ENCODE results near the gene GNG7.
"Not testable (repeated sequence)": the region's sequence is repeated elsewhere in the genome, so short reads cannot be mapped to it uniquely, and the experiment has no call there.

The GNG7 gene

DNA sequence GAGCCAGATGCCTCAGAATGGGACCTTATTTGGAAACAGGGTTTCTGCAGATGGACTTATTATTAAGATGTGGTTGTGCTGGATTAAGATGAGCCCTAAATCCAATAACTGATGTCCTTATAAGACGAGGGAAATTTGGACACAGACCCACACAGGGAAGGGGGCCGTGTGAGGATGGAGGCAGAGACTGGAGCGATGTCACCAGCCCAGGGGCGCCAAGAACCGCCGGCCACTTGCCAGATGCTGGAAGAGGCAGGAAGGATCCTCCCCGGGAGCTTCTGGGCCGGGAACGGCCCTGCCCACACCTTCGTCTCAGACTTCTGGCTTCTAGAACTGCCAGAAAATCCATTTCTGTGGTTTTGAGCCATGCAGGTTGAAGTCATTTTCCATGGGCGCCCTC lies 26.6 kb downstream of the GNG7 start:
- no peak for DNase-seq (ENCODE audit: low read depth in 2 of 2)

DNA sequence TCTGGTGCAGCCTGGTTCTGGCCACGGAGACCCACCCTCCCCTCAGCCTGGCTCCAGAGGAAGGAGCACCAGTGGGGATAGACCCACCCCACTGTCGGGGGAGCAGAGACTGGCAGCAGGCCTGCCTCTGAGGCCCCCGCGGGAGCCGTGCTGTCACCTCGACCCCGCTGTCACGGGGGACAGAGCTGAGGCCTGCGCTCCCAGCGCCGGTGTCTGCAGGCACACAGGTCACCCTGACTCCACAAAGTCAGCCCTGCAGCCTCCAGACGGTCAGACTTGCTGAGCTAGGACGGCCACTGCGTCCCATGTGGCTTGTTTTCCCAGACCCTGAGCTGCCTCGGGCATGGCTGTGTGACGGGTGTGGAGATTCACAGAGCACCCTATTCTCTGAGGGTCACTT lies 32.3 kb downstream of the GNG7 start:
- DNase-seq (ENCODE audit: low read depth in 2 of 2), result no peak

DNA sequence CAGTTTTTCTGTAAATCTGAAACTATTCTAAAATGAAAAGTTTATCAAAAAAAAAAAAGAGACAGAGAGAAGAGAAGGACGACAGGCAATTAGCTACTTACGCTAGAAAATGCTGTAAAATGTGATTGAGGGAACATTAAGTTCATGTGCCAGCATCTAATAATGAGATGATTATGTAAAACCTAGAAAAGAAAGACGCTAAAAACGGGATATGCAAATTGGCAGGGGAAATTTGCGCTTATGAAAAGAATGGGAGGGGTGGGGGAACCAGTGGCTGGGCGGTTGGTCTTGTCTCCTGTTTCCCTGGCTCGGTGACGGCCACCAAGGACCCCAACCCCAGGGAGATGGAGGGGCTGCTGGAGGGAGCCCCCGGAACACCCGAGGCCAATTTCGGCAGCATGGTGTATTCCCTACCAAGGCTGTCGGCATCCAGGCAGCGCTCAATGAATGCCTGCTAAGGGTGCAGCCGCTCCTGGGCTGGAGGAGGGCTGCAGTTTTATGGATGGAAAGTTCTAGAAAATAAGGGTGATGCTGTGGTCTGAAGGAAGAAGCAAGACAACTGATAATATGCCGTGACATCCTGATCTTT lies 34.2 kb downstream of the GNG7 start:
- DNase-seq (ENCODE audit: low read depth in 2 of 2), result no peak

DNA sequence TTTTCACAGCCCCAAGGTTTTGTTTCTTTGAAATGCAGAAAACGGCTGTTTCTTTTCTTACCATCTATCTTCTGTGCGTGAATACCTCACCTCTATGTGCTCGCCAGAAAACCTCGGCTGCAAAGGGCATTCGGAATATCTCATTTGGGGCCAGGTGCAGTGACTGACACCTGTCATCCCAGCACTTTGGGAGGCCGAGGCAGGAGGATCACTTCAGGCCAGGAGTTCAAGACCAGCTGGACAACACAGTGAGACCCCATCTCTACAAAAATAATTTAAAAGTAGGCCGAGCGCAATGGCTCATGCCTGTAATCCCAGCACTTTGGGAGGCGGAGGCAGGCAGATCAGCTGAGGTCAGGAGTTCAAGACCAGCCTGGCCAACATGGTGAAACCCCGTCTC lies 35.1 kb downstream of the GNG7 start:
- not testable (repeated sequence) for DNase-seq (ENCODE audit: low read depth in 2 of 2)

DNA sequence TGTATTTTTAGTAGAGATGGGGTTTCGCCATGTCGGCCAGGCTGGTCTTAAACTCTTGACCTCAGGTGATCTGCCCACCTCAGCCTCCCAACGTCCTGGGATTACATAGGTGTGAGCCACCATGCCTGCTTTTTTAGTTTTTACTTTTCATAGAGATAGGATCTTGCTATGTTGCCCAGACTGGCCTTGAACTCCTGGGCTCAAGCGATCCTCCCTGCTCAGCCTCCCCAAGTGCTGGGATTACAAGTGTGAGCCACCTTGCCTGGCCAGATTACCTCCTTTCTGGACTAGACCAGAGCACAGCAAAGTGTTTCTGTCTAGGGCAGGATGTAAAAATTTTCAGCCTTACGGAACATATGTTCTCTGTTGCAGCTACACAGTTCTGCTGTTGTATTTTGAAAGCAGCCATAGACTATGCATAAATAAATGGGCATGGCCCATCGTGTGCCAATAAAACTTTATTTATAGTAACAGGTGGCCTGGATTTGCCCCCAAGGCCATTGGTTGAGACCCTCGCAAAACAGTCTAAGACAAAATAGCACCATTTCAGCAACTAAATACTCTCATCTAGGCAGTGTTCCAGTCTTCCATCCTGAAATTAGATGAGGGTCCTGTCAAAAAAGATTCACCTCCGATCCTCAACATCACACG lies 36.0 kb downstream of the GNG7 start:
- no peak for DNase-seq (ENCODE audit: low read depth in 2 of 2)

DNA sequence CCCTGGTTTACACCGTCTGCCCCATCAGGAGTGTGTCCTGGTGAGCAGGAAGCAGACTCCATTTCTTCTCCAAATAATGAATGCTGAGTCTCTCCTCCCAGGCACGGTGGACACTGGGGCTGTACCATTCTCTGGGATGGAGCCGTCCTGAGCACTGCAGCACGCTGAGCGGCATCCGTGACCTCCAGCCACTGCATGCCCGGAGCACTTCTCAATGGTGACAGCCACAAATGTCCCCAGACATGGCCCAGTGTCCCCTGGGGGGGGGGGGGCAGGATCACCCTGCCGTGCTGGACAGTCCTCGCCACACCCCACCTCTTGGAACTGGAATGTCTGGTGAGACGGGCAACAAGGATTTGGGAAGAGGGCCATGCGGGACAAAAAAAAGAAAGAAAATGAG lies 37.4 kb downstream of the GNG7 start:
- DNase-seq (ENCODE audit: low read depth in 2 of 2), result no peak

DNA sequence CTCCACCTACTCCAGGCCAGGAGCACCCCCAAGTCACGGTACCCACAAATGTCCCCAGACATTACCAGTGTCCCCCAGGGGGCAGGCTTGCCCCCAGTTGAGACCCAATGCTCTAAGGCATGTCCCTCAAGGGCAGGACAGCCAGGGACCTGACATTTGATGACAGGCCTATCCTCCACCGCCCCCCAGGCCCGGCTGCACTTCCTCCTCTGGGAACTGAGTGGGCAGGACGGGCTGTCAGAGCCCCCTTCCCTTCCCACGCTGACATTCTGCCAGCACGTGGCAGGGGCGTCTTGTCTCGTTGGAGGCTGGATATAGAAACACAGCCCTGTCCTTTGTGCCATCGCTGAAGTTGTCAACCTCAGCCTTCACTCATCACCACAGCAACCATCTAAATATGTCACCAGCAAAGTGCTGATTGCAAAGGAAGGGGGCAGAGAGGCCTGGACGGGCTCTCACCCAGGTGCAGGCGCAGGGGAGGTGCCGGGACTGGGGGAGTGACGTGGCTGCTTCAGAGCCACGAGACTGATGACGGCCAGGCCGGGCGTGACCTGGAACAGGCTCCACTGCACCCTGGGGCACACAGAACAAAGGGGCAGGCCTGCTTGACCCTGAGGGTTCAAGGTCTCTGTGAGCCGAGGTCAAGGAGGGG lies 38.4 kb downstream of the GNG7 start:
- no peak for DNase-seq (ENCODE audit: low read depth in 2 of 2)

DNA sequence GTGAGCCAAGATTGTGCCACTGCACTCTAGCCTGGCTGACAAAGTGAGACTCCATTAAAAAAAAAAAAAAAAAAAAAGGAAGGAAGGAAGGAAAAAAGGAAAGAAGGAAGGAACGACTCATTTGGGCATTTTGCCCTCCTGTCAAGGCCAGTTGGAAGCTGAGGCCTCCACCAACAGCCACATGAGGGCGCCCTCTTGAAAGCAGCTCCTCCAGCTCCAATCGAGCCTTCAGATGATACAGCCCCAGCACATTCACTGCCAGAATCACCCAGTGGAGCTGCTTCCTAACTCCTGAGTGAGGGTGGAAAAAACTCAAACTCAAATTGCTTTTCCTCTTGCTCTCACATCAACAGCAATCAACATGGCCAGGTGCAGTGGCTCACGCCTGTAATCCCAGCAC lies 40.9 kb downstream of the GNG7 start:
- DNase-seq (ENCODE audit: low read depth in 2 of 2), result peak; percentile 9 to 13

DNA sequence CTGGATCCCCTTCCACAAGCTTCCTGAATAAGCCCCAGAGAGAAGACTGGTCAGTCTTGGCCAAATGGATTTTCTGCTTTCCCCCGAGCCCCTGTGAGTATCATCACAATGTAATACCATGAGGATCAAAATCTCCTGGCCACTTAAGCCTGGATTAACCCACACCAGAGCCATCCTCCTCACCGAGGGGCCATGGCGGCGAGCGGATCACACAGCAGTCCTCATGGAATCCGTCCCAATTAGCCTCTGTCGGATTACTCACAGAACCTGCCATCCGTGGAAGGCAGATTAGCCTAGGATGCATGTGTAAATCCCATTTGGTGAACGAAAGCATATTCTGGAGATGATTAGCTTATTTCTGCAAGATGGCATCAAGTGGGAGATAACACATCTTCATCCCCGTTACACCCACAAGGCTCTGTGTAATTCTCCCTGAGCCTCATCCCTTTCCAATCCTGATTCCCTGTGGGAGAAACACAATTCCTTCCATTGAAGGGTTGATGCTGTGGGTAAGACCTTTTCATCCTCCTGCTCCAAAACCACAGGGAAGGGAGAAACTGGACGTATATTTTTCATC lies 42.5 kb downstream of the GNG7 start:
- no peak for DNase-seq (ENCODE audit: low read depth in 2 of 2)

DNA sequence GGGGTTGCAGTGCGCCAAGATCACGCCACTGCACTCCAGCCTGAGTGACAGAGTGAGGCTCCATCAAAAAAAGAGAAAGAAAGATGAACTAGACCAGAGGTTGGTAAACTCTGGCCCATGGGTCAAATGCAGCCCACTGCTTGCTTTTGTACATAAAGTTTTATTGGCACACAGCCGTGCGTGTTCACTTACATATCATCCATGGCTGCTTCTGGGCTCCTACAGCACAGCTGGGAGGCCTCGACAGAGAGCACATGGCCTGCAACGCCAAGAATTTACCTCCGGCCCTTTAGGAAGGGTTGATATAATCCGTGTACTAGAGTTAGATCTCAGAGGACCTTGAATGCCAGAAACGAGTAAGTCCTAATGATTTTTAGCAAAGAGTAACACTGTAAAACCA lies 46.0 kb downstream of the GNG7 start:
- no peak for DNase-seq (ENCODE audit: low read depth in 2 of 2)

DNA sequence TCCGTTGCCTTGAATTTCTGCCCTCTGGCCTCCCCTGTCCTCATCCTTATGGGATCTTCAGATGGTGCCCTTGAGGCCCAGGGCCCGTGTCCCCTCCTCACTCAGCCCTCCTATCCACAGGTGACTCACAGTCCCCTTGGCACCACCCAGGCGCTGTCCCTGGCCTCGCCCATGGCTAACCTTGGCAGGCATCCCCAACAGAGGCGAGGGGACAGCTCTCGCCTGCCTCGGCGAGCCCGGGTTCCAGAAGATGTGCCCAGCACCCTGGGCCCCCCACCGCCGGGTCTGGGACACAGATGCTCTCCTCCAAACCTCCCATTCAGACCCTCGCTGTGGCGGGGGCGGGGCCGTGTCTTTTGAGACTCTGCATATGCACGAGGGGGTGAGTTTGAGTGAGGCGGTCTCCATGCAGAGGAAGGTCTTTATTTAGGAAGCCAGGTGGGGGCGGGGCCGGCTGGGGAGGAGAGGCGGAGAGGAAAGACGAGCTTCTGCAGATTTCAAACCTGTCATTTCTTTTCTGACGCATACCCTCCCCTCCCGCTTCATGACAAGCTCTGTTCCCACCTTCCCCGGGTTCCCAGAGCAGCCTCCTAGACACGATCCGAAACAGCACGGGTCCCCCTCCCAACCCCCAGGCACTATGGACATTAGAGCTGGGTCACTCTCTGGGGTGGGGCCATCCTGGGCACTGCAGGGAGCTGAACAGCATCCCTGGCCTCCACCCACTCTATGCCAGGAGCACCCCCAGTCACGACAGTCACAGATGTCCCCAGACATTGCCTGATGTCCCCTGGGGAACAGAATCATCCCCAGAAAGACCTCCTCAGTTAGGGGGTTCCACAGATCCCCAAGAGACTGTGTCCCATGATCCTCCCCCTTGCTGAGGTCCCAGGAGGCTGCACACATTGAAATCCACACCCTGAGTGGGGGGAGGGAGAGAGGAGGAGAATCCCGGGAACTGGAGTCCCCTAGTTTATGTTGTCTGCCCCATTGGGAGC lies 48.5 kb downstream of the GNG7 start:
- DNase-seq (ENCODE audit: low read depth in 2 of 2), result no peak

DNA sequence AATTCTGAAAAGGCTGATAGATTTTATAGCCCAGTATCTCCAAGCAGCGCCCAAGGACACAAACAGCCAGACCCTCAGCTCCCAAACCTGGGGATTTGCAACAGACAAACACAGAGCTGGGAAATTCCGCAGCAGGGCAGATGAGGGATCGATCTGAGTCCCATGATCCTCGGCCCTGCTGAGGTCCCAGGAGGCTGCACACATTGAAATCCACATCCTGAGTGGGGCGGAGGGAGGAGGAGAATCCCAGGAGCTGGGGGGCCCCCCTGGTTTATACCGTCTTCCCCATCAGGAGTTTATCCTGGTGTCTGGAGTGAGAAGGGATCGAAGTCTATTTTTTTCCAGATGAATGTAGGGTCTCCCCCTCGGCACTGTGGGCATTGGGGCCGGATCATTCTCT lies 49.3 kb downstream of the GNG7 start:
- no peak for DNase-seq (ENCODE audit: low read depth in 2 of 2)

DNA sequence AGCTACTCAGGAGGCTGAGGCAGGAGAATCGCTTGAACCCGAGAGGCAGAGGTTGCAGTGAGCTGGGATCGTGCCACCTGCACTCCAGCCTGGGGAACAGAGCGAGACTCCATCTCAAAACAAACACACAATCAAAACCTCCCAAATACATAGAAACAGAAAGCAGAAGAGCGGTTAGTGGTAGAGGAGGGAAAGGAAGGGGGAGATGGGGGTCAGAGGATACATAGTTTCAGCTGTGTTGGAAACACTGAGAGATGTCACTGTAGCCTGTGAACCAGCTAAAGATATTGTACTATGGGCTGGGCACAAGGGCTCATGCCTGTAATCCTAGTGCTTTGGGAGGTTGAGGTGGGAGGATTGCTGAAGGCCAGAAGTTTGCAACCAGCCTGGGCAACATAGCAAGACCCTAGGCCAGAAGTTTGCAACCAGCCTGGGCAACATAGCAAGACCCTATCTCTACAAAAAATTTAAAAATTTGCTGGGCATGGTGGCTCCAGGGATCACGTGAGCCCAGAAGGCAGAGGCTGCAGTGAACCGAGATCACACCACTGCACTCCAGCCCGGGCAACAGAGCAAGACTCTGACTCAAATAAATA lies 49.9 kb downstream of the GNG7 start:
- DNase-seq (ENCODE audit: low read depth in 2 of 2), result no peak

DNA sequence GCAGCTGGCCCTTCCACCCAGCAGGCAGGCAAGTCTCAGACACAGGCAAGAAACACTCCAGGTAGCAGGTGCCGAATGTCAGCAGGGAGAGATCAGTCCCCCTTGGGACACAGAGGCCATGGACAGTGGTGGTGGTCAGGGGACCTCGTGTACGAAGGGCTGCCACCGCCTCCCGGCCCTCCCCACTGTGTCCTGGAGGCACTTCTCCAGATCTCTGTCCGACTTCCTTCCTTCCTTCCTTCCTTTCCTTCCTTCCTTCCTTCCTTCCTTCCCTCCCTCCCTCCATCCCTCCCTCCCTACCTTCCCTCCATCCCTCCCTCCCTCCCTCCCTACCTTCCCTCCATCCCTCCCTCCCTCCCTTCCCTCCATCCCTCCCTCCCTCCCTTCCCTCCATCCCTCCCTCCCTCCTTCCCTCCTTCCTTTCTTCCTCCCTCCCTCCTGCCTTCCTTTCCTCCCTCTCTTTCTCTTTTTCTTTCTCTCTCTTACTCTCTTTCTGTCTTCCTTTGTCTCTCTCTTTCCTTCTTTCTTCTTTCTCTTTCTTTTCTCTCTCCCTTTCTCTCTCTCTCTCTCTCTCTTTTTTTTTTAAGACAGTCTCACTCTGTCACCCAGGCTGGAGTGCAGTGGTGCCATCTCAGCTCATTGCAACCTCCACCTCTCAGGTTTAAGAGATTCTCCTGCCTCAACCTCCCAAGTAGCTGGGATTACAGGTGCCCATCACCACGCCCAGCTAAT lies 51.3 kb downstream of the GNG7 start:
- not testable (repeated sequence) for DNase-seq (ENCODE audit: low read depth in 2 of 2)

DNA sequence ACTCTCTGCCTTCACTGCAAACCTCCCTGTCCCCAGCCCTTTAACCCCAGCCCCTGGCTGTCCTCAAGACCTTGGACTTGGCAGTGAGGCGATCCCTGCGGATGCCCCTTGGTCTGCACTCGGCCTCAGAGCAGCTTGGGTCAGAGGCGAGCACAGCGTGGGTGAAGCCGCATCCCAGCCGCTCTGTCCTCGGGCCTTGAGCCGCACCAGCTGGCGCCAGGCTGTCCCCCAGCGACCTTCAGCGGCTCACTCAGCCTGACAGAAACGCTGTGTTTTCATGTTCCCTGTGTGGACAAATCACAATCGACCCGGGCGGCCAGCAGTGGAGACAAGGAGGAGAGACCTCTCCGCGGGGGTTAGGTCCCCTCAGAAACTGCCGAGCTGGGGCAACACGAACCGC lies 52.0 kb downstream of the GNG7 start:
- DNase-seq (ENCODE audit: low read depth in 2 of 2), result no peak

DNA sequence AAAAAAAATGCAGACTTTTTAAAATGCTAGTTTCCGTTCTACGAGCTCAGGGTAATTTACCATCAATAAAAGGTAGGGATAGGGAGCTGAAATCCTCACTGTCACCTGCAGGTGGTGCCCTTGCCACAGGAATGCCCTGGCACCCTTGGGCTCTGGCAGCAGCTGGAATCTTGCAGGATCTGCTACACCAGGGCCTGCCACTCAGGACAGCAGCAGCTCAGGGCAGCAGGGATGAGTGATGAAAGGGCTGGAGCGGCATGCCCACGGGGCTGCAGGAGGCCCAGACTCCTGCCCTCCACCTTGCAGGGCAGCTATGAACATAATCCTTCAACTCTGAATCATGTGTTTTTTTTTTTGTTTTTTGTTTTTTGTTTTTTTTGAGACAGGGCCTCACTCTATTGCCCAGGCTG lies 54.0 kb downstream of the GNG7 start:
- DNase-seq (ENCODE audit: low read depth in 2 of 2), result peak; percentile 48 to 64

DNA sequence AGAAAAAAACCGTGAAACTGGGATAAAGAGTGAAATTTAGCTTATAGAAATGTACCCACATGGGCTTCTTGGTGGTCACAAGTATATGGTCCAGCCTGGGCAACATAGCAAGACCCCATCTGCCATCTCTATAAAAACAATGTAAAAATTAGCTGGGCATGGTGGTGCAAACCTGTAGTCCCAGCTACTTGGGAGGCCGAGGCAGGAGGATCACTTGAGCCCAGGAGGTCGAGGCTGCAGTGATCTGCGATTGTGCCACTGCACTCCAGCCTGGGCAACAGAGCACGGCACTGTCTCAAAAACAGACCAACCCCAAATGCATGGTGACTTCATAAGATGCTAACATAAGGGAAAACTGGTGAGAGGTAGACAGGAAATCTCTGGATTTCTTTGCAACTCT lies 54.4 kb downstream of the GNG7 start:
- DNase-seq (ENCODE audit: low read depth in 2 of 2), result no peak

DNA sequence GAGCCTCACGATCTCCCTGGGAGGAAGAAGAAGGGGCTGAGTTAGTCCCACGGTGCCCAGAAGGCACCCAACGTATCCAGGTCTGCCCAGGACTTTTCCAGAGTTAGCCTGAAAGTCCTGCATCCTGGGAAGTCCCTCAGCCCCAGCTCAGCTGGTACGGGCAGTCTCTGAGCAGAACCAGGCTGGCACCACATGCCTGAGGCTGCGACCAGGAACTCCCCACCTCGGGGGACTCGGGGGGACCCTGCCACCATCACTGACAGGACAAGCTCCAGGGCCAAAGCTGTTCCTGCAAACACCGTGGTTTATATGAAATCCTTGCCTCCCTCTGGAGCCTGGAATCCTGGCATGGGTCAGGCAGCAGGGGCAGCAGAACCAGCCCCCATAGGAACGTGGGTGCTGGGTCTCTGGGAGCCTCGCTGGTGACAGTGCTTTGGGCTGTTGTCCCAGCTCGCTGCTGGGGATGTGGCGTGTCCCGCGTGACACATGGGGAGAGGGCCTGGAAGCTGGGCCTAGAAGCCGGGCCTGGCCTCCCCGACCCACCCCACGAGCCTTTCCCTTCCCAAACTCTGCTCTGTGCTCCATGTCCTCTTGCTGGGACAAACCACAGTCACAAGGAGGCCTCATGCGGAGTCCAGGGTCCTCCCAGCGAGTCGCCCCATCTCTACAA lies 55.5 kb downstream of the GNG7 start:
- no peak for DNase-seq (ENCODE audit: low read depth in 2 of 2)

DNA sequence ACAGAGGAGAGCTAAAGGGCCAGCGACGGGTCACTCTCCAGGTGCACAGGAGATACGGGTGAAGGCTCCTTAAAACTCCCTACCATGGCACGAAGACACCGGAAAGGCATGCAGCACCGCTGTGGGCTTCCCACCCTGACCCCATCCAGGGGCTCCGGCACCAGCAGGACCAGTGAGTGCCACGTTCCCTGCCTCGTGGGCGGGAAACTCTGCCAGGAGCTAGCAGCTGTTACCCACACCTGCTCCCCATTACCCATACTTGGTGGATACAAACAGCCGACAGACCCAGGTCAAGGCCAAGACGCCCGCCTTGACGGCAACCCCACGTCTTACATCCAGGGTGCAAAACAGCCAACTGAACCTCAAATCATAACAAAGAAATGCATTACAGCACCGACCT lies 56.7 kb downstream of the GNG7 start:
- no peak for DNase-seq (ENCODE audit: low read depth in 2 of 2)

DNA sequence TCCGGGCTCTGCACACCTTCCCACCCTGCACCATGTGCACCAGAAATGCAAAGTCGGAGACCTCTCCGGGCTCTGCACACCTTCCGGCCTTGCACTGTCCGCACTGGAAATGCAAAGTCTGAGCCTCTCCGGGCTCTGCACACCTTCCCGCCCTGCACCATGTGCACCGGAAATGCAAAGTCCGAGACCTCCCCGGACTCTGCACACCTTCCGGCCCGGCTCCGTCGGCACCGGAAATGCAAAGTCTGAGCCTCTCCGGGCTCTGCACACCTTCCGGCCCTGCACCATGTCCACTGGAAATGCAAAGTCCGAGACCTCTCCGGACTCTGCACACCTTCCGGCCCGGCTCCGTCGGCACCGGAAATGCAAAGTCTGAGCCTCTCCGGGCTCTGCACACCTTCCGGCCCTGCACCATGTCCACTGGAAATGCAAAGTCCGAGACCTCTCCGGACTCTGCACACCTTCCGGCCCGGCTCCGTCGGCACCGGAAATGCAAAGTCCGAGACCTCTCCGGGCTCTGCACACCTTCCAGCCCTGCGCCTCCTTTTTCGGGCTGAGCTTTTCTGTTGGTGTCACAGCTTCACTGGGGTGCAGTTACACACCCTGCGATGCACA lies 59.3 kb downstream of the GNG7 start:
- not testable (repeated sequence) for DNase-seq (ENCODE audit: low read depth in 2 of 2)

Measured in stimulated activated CD4-positive, alpha-beta T cell treated with anti-CD3 and anti-CD28 coated beads, Interleukin-15, amount 100 ng/mL, for 48 hours (primary cell).